HG02970 (cell line): Measurements from ENCODE around the gene DENND4A.
"Not testable (repeated sequence)": the region's sequence is repeated elsewhere in the genome, so short reads cannot be mapped to it uniquely, and the experiment has no call there.

Experiments used
- ATAC-seq: cut with Tn5 transposase; IDR thresholded peaks from one replicate; pipeline ENCODE4 v1.9.1; 2021; ENCODE audit warnings: mild to moderate bottlenecking, moderate library complexity, moderate number of reproducible peaks; ENCODE audit not compliant: unreplicated experiment, low FRiP score

DENND4A gene

DNA sequence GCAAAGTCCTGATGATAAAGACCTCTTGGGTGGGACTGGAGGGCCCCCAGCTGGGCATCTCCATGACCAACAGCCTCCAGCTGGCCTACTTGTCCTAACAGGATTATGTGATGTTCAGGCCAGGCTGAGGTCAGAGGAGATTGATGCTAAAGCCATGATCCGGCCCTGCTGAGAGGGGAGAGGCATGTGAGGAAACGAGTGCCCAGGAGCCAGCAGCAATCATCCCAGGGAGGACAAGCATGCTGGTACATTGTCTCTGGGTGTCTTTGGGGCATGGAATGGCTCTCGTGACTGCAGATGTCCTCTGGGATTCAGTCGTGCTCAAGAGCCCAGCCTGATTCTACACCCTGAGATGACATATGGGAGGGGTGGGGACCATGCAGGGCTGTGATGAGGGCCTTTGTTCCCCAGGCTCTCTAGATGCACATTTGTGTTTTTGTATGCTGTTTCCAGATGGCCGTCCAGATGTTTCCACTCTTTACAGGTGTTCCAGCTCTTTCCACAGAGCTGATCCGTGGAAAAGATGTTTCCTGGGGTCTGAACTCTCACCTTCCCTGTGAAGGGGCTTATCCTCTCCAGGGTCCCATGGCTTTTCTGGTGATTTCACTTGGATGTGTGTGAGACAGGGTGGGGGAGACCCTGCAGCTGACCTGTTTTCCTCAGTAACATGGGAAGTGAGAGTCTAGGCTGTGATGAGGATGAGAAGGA is 150.2 kb downstream of the DENND4A start:
- no peak for ATAC-seq

DNA sequence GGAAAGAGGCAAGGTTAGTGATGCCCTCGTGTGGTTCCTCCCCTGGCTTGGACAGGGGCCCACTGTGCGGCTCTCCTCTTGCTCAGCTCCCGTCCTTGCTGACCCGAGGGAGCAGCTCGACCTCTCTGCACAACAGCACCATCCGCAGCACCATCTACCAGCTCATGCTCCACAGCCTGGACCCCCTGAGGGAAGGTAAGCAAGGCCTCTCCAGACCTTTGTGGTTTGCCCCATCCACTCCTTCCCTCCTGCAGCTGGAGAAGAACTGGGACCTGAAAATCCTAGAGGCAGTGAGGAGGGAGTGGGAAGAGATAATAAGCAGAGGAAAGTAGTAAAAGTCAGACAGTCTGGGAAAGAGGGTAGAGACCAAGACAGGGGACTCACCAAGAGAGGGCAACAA is 152.6 kb downstream of the DENND4A start:
- ATAC-seq: no peak

DNA sequence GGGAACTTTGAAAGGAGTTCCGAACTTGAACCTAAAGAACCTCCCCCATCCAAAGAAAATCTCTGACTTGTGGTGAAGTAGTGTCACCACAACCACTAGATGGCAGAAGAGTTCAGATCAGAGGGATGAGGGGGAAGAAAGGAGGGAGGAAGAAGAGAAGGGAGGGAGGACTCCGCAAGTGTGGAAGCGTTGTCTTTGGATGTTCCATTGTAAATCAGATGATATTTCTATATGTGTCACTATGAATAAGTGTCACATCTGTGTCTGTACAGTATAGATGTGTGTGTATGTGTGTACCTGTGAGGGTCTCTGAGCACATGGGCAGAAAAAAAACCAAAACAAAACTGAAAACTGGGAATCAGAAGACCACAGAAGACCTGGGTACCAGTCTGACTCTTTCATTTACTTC is 153.4 kb downstream of the DENND4A start:
- ATAC-seq: no peak

DNA sequence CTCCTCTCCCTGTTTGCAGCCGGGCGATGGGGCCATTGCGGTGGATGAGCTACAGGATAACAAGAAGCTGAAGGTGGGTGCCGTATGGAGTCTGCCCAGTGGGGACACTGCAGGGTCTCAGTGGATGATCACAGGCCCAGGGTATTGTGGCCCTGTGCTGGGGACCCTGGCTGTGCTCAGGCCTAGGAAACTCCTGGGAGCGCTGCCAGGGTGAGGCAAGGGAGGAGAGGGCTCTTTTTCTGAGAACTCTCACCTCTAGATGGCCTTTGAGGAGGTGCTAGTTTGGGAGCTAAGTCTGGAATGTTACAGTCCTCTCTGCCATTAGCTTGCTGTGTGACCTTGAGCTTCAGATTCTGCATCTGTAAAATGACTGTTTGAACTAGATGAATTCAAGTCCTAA is 154.0 kb downstream of the DENND4A start:
- no peak for ATAC-seq

DNA sequence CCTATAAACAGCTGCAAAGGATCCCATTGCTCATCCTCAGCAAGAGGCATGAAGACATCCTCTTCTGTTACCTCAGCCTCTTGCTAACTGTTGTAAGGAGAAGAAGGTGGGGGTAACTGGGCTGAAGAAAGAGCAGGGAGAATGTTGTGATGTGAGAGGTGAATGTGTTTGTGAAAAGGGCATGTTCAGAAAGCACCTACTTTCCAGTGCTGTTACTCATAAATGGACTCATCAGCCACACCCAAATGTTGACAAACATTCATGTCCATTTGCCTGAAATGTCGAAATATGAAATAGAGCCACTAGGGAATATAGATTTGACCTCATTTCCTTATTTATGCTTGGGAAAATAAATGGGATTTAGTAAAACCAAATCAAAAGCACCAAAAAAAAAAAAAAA is 157.7 kb downstream of the DENND4A start:
- no peak for ATAC-seq

DNA sequence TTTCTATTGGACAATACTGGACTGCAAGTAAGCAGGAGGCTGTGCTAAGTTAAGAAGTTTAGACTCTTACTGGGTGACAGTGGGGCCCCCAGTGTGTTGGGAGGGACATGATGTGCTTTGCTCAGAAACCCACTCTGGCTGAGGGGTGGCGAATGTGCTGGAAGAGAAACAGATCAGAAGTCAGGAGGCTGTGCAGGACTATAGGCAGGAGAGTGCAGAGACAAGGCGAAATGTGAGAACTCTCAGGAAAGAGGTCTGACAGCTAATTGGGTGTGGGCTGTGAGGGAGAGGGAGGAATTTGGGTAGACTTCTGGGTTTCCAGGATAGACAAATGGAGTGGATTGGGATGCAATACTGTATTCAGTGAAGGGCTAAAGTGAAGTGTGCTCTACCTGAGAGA is 158.3 kb downstream of the DENND4A start:
- no peak for ATAC-seq

DNA sequence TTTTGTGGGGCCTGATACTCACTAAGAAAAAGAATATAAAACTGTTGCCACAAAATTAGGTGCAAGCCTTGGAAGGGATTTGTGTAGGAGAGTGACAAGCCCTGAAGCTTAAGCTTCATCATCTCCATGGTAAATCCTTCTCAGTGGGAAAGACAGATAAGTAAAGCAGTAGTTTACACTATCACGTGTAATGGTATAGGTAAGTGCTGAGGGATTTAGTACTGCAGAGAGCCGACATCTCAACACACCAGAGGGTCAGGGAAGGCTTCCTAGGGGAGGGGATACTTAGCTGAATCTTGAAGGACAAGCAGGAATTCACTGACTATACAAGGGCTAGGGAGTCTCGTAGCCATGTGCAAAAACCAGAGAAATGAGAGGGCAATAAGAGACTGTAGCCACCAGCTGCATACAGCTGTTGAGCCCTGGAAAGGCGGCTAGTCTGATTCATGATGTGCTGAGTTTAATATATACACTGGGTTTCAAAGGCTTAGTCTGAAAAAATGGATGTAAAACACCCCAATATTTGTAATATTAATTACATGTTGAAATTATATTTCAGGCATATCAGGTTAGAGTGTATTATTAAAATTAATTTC is 159.2 kb downstream of the DENND4A start:
- no peak for ATAC-seq

DNA sequence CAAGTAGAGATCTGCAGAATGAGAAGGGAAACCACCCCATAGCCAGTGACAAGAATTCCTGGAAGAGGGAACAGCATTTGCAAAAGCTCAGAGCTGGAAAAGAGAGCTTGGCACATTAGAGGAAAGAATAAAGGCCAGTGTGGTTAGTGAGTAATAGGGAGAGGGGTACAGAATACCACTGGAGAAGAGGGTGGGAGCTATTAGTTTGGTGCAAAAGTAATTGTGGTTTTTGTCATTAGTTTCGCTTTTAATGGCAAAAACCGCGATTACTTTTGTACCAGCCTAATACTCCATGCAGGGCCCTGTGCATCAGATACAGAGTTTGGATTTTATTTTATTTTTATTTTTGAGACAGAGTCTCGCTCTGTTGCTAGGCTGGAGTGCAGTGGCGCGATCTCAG is 160.6 kb downstream of the DENND4A start:
- no peak for ATAC-seq

DNA sequence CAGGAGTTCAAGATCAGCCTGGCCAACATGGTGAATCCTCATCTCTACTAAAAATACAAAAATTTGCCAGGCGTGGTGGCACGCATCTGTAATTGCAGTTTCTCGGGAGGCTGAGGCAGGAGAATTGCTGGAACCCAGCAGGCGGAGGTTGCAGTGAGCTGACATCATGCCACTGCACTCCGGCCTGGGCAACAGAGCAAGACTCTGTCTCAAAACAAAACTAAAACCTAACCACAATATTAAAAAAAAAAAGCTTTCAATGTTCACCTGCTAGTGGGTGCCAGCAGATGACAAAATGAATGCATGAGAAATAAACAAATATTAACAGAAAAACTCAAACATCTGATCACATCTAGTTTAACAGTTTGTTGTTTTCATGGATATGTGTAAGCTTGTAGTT is 161.3 kb downstream of the DENND4A start:
- ATAC-seq: no peak

DNA sequence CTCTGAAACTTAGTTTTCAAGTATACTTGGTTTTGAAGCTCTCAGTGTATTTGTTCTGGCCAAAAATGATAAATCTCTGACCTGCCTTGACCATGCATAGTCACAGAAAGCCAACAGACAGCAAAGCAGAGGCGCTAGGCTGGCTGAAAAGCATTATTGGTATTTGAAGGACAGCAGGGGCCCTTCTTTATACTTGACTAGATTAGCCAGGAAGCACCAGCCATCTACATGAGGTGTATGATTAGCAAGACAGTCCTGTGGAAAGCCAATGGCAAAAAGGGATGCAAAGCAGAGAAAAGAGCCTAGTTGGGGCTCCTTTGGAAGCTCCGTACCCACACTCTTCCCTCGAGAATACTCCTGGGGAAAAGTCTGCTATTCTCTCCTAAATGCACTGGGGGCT is 162.5 kb downstream of the DENND4A start:
- ATAC-seq: no peak

DNA sequence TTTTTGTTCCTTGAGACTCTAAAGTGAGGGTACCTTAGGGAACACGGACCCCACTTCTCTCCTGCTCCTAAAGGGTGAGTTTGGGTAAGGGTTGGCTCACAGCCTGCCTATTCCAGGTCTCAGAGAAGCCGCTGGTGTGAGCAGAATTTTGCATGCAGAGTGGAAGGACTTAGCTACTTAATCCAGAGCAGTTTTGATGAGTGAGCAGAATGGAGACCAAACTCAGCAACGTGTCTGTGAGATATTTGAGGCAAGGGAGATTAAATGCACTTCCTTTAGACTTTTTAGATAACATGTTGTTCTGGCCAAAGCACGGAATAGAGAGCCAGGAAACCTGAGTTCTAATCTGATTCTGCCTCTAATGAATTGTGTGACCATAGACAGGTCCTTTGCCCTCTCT is 165.2 kb downstream of the DENND4A start:
- ATAC-seq: no peak

DNA sequence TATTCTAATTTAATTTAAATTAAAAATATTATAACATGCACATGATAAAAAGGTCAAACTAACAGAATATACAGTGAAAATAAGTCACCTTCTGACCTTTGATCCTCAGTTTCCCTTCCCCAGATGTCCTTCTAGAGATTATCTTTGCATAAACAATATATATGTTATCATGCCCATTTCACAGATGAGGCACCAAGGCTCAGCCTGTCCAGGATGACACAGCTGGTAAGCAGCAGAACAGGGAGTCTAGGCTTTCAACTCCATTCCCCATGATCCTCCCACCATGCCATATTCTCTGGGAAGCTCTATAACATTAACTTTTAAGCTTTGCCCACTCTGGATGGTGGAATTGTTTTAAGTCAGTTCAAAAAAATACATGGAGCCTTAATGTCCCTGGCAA is 169.0 kb downstream of the DENND4A start:
- no peak for ATAC-seq

DNA sequence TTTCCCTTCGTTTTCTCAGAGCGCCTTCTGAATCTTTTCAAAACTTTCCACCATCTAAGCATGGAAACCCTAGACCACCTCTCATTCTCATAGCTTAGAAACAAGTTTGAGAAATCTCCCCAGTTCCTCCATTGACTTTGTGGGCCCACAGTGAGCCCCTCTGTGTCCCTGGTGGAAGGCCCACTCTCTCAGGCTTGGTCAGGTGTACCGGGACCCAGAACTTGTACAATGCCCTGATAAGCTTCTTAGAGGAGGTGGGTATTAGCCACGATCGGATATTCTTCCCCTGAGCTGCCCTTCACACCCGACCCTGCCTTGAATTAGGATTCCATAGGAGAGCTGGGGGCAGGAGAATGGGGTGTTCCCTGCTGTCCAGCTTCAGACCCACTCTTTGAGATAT is 170.5 kb downstream of the DENND4A start, which contains the start of gene SLC24A1:
Gene SLC24A1, plus strand, starts transcription at position 301 of the 400 bp plus-strand sequence. CDS start 2,143 bp downstream, outside the sequence.
- ATAC-seq: no peak

DNA sequence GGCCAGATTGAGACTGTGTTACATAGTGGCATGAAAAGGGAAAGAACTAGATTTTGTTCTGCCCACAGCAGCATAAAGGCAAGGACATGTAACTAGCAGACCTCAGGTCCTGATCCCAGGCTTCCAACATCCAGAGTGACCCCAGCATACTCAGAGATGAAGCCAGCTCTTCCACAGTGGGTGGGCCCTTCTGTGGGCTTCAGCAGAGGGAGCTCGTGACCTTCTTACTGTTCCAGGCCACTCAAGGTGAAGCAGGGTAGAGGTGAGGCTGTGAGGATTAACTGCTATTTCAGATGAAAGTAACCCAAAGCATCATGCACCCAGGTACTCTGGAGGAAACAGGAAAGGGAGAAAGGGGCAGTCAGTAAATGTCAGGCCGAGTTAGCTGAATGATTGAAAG is 171.3 kb downstream of the DENND4A start:
- no peak for ATAC-seq

DNA sequence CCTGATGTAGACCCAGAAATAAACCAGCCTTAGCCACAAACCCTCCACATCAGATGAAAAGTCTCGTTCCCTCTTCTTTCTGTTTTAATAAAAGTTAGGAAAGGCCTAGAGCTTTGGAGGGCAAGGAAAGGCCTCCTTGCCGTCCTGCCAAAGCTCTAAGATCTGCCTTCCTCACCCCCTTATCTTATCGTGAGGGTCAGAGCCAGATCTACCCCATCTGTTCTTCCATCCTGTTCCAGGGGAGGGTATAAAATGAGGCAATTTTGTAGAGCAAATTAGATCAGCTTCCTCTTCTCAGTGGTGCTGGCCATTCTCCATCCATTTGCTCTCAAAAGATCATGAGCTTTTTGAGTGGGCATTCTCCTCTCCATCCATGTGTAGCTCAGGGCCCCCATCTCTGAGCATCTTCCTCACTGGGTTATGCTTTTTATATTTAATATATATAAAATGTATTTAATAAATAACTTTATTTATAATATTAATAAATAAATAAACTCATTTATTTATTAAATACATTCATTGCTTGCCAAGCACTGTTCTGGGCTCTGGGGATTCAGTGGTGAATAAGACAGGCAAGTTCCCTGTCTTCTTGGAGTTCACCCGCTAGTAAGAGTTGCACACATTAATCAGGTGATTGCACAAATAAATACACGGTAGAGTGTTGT is 172.3 kb downstream of the DENND4A start:
- no peak for ATAC-seq

DNA sequence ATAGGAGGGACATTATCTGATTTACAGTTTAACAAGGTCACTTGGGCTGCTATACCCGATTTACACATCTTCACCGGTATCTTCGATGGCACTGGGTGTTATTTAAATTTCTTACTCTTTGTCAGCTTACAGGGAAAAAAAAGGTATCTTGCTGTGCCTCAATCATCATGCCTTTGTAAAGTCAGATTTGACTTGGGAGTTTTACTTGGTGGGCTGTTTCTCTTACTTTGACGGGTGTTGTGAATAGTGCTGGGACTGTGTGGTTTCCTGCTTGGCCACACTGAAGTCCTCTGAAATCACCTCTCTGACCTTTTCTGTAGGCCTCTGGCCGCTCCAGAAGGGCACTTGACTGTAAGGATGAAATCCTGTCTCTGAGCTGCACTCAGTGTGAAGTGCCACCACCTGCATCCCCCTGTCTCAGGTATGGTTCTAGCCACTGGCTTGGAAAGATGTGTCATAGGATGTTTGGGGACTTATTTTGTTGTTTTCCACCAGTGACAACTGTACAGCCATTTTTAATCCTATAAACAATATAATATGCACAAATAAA is 173.5 kb downstream of the DENND4A start:
- no peak for ATAC-seq

DNA sequence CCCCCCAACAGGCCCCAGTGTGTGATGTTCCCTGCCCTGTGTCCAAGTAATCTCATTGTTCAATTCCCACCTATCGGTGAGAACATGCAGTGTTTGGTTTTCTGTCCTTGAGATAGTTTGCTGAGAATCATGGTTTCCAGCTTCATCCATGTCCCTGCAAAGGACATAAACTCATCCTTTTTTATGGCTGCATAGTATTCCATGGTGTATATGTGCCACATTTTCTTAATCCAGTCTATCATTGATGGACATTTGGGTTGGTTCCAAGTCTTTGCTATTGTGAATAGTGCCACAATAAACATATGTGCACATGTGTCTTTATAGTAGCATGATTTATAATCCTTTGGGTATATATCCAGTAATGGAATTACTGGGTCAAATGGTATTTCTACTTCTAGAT is 176.2 kb downstream of the DENND4A start:
- not testable (repeated sequence) for ATAC-seq

DNA sequence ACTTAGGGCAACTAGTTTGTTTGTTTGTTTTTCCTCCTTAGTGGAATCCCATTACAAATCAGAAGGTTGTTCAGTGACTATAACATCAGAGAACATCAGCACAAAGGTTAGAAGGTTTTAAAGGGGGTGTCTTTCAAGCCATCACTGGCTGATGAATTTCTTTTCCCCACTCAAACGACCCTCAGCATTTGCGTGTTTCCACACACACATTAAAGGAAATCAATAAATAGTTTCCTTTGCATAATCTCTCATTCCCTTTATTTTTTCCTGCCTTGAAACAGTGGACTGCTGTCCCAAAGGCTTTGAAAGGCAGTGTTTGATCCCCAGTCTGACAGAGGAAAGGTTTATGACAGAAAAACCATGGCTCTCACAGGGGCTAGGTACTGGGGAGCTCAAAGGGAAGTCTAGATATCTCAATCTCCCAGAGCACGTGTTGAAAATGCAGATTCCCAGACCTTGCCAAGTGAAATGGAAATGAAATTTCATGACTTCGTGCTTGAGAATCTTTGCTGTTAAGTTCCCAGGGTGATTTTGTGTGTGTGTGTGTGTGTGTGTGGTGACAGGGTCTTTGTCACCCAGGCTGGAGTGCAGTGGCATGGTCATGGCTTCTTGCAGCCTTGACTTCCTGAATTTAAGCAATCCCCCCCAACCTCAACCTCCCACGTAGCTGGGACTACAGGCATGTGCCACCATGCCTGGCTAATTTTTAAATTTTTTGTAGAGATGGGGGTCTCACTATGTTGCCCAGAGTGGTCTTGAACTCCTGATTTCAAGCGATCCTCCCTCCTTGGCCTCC is 178.9 kb downstream of the DENND4A start:
- ATAC-seq: no peak

DNA sequence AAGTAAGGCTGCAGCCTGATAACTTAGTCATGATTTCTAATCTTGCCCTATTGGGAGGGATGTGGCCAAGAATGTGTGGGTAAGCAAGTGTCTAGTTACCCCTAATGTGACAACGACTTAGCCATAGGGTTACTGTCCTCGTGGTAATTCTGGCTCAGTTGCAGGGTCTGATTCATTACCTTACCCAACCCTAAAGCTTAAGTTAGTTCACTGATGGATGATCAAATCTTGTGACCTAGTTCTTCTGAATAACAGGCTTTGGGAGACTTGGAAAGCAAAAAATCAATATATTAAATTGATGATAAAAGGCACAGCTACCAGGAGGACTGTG is 179.5 kb downstream of the DENND4A start:
- no peak for ATAC-seq

DNA sequence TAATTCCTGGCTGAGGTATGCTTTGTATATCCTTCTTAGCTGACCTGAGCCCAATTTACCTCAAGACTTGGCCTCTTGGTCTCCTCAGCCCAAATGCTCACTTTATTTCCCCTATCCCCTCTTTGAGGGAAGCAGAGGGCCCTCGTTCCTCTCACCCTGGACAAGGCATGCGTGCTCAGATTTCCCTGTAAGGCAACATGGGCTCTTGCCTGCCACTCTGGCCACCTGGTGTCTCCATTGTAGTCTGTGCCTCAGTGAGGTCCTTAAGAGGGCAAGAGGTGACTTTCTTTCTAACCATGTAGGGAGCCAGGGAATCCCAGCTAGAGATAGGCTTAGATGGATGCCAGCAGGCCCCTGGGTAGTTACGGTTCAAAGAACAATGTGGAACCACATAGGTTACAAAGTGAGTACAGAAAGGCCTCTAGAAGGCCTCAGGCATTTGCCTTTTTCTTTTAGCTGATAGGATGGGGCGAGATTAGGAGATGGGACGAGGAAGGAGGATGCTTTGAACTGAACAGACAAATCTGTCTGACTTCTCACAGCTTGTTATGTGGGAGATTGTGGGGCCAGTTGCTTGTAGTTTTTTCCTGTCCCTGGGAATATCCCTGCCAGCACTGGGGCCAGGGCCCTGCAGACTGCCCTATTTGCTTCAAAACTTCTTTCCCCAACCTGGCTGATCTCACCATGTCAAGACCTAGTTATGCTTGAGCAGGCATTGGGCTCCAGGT is 180.0 kb downstream of the DENND4A start:
- ATAC-seq: no peak
